GM18517 (cell line): ENCODE results near the gene ABCG2.

Experiments
- ATAC-seq: cut with Tn5 transposase; IDR thresholded peaks from one replicate; pipeline ENCODE4 v1.9.1; 2021; ENCODE audit warnings: mild to moderate bottlenecking, moderate library complexity; ENCODE audit not compliant: unreplicated experiment

The ABCG2 gene

DNA sequence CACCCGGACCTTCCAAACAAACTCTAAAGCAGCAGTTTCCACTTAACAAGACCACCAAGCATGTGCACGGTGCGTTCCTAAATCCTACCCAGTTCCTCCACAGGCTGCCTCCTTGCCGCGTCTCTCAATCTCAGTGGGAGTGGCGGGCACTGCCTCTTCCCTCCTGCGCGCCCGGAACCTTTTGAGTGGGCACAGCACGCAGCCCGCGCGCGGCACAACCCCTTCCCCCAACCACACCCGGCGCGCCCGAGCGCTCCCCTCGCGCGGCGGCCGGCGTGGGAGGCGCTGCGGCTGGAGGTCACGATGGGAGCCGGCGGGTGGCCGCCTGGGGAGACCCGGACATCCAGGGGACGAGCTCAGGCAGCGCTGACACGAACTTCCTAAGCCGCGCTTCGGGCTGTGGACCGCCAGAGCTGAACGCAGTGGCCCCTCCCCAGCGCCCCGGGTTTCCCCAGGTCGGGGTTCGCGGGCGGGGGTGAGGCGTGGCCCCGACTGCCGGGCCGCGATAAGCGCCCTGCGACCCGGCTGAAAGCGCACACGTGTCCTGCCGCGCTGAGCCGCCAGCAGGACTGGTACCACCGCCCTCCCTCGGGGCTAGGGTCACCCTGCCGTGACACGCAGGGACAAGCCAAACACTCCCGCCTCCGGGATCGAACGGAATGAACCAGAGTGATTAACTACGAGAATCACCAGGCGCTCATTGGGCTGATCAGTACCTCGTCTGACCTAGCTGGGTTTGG lies at the start of gene ABCG2:
TSS of gene ABCG2 (minus strand) at position 151 of the 740 bp plus-strand sequence. CDS start 18,644 bp downstream, outside the sequence.
- ATAC-seq, result peak; percentile 58

DNA sequence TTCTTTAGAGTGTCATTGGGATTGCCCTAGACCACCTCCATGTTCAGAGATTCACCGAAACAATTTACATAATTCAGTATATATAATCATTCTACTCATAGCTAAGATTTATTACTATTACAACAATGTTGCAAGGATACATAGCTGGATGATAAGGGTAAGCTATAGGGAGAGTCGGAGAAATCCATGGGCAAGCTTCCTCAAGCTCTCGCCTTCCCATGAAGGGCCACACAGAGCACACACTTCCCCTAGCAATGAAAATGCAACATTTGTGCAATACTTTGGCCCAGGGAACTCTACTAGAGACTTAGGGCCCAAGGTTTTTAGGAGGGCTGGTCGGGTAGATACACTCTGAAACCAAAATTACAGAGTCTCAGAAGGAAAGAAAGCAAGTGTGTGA lies 49.7 kb upstream of the ABCG2 start:
- ATAC-seq, result no peak

DNA sequence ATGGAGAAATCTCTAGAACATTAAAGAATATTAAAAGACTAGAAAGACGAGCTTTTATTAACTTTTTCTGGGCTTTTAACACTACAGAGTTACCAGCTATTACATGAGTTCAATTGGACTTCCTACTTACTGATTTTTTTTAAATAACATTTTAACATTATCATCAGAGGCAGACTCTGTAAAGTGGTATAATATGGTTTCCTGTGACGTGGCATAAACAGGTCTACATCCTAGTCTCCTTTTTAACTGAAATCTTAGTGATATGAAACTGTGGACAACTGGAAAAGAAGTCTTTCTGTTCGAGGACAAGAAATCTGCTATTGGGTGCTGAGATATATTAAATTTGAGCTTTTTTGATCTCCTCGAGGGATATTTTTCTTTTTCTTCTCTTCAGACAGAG lies 48.7 kb upstream of the ABCG2 start:
- ATAC-seq, result no peak

GRCh38 chr4:88204882-88205281 lies 46.4 kb upstream of the ABCG2 start:
- ATAC-seq, result no peak

- ATAC-seq, result no peak
Measured at GRCh38 chr4:88202443-88202842, 44.0 kb upstream of the ABCG2 start.

- ATAC-seq, result no peak
Measured at GRCh38 chr4:88200186-88200585, 41.7 kb upstream of the ABCG2 start.

DNA sequence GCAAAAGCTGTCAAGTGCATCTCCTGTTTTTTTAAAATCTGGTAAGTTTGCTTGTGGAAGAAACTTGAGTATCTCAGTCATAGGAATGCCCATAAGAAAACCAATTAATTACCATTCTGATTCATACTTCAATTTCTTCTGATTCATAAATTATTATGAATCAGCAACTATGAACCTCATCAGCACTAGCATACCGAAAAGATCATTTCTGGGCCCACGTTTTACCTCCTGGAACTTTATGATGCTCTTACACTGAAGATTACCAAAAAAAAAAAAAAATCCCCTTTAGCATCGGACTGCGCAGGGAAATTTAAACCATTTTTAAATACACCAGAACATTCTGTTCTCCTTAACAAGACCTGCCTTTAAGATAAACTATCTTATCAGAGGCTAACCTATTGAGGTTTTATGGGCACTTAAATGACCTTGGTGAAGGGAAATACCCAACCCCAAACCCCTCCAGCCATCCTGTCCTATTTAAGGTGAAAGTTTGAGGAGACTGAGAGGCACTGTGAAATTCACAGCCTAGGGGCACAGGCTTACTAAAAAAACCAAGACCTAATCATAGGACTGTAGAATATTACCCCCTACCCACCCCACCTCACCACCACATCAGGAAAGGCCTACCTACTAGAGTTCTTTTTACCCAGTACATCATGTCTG lies 38.2 kb upstream of the ABCG2 start:
- ATAC-seq, result no peak

DNA sequence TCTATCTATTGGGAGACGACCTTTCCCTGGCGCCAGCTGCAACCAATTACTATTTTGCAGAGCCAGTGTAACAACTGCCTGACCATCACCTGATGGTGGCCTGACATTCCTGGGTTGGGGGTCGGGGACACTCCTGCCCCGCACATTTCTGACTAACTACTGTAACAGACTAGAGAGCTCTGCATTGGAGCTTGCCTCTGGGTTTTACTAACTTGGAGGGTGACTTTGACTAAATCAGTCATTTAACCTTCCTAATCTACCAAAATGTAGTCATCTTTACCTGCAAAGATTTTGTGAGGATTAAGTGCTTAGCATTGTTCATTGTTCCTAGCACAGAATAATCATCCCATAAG lies 37.5 kb upstream of the ABCG2 start:
- ATAC-seq, result no peak

GRCh38 chr4:88195328-88196012 lies 37.0 kb upstream of the ABCG2 start:
- ATAC-seq, result no peak

GRCh38 chr4:88191404-88191803 lies 33.0 kb upstream of the ABCG2 start:
- no peak for ATAC-seq

- ATAC-seq, result no peak
Measured at GRCh38 chr4:88189881-88190585, 31.6 kb upstream of the ABCG2 start.

GRCh38 chr4:88189418-88189738 lies 30.9 kb upstream of the ABCG2 start:
- no peak for ATAC-seq

- no peak for ATAC-seq
Measured at GRCh38 chr4:88188738-88189417, 30.4 kb upstream of the ABCG2 start.

DNA sequence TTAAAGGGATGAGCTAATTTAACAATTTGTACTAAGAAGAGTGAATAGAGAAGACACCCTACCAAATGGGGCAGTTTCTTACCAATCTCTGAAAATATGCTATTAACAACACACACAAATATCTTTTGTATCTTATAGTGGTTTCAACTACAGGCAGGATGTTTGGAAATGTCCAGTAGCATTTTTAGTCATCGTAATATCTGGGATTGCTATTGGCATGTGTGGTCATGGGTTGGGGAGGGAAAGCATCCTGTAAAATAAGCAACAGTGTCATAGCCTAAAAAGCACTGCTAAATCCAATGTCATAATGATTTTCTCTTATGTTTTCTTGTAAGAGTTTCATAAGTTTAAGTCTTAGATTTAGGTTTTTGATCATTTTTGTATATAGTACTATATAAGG lies 29.3 kb upstream of the ABCG2 start:
- ATAC-seq, result no peak

GRCh38 chr4:88185906-88186305 lies 27.5 kb upstream of the ABCG2 start:
- ATAC-seq, result no peak

DNA sequence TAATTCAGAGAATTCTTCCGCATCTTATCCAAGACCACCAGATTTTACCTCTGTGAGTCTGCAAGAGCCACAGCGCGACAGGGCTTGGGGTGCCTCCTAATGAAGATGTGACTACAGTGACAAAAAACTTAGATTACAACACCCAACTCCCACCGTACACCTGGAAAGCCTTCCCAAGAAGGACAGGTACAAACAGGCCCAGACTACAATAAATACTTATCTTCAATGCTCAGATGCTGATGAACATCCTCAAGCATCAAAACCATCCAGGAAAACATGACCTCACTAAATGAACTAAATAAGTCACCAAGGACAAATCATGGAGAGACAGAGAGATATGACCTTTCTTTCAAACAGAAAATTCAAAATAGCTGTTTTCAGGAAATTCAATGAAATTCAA lies 20.8 kb upstream of the ABCG2 start:
- no peak for ATAC-seq

- ATAC-seq, result no peak
Measured at GRCh38 chr4:88178626-88179231, 20.3 kb upstream of the ABCG2 start.

- ATAC-seq, result no peak
Measured at GRCh38 chr4:88177983-88178625, 19.7 kb upstream of the ABCG2 start.

- no peak for ATAC-seq
Measured at GRCh38 chr4:88172987-88173386, 14.5 kb upstream of the ABCG2 start.

- no peak for ATAC-seq
Measured at GRCh38 chr4:88171206-88171605, 12.8 kb upstream of the ABCG2 start.
